ENCODE results near the gene PPP1R12A.
"Not testable (repeated sequence)": the region's sequence is repeated elsewhere in the genome, so short reads cannot be mapped to it uniquely, and the experiment has no call there.

PPP1R12A gene

DNA sequence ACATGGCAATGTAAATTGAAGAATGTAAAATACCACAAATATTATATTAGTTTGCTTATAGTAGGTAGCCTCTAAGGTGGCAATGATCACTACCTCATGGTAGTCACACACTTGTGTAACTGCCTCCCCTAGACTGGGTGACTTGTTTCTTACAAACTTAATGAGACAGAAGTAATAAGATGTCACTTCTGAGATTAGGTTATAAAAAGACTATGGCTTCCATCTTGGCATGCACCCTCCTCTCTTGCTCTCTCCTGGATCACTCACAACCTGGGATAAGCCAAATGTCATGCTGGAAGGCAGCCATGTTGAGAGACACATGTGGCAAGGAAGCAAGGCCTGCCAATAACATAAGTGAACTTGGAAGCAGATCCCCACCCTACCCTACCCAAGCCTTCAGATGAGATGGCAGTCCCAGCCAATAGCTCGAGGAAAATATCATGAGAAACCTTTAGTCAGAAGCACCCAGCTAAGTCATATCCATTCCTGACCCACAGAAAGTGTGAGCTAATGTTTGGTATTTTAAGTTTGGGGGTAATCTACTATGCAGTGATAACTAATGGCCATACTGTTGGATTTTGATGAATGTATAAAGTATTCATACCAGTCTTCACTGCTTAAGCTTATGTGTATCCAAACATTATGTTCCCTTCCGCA is 43.3 kb downstream of the PPP1R12A start:
- no peak for DNase-seq

DNA sequence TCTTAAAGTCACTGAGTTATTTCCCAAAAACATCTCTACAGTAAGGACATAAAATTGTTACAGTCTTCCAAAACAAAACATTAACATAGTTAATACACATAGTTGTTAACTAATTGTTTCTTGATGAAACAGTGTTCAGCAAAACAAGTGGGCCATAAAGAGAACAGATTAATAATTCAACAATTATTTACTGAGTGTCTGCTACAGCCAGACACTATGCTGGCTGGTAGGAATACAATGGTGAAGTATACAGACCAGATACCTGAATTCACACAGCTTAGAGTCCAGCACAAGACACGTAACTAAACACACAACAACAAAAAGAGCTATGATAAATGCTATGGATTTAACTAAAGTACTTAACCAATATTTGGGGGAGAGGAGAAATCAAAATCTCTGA is 47.0 kb downstream of the PPP1R12A start:
- no peak for DNase-seq

DNA sequence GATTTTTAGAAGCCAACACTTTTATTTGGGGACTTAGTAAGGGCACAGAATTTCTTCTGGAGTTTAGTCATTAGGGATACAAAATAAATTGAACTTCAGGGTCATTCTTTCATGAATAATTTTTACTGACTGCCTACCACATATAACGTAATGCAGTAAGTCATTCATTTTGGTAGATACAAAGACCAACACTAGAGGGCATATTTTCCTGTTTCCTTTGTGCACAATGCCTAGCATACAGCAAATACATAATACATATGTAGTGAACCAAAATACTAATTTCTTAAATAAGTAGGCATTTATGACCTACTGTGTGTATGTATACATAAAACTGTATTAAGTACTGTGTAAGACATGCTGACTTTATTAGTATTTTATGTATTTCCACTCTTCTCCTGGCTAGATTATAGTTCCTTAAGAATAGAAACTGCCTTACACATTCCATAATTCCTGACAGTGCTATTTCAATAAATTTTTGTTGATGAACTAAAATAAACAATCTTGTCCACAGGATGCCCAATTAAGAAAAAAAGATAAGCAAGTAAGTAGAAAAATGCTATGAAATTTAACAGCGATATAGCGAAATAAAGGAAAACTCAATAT is 47.9 kb downstream of the PPP1R12A start:
- no peak for DNase-seq

DNA sequence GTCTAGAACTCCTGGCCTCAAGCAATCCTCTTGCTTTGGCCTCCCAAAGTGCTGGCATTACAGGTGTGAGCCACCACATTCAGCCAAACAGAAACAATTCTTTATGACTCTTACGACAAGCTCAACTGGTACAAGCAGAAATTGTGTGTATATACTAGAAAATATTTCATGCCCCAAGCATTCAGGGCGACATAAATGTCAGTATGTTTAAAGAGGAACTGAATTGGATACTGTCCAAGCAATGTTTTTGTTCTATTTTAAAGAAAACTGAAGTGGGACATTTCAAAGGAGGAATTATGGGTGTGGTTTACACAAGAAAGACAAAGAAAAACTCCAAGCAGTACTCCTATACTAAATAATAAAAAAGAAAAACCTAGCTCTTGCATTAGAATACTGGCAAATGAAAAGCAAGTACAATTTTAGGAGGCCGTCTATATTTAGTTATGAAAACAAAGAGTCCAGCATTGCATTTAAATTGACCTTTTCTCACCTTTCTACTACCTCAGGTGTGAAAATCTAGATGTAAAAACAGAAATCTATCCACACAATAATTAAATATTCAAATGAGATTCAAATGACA is 48.9 kb downstream of the PPP1R12A start:
- DNase-seq = no peak

DNA sequence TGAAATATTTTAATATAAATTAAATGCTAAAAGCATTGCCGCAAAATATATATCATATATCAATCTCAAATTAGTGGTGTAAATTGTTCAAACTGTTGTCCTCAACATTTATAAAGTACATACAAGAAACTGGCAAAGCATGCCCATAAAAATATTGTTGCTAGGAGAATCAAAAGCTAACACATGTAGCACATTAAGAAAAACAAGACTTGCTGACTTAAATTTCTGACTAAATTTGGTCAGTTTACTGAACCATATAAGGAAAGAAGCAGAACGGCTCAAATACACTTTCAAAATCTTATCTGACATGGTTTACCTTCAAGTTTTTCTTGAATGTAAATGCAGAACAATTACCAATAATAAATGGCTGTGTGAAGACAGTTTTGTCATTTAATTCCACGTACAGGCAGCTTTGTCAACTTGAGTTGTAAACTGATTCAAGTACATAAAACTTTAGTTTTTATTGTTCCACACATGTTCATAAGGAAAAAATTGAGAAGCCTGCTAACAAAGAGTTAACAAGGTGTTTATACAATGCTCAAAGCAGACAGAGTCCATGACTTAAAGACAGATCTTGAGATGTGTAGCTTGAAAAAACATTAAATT is 50.4 kb downstream of the PPP1R12A start:
- DNase-seq = no peak

DNA sequence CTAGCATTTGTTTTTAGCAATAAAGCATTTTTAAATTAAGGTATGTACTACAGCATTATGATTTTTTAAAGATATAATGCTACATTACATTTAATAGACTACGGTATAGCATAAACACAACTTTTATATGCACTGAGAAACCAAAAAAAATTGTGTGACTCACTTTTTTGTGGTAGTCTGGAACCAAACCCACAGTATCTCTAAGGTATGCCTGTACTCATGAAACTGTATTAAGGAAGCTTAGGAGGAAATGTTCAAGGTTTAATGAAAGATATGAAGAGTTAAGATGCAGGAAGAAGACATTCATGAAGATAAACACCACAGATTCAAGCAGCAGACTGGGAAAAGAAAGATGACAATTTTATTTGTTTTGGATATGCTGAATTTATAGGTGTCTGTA is 51.7 kb downstream of the PPP1R12A start:
- no peak for DNase-seq

DNA sequence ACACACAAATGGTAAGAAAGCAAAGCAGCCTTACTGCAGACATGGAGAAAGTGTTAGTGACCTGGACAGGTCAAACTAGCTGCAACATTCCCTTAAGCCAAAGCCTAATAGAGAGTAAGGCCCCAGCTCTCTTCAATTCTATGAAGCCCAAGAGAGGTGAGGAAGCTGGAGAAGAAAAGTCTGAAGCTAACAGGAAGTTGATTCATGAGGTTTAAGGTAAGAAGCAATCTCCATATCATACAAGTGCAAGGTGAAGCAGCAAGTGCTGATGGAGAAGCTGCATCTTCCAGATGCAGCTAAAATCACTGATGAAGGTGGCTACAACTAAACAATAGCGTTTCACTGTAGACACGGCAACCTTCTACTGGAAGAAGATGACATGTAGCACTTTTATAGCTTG is 53.5 kb downstream of the PPP1R12A start:
- no peak for DNase-seq

DNA sequence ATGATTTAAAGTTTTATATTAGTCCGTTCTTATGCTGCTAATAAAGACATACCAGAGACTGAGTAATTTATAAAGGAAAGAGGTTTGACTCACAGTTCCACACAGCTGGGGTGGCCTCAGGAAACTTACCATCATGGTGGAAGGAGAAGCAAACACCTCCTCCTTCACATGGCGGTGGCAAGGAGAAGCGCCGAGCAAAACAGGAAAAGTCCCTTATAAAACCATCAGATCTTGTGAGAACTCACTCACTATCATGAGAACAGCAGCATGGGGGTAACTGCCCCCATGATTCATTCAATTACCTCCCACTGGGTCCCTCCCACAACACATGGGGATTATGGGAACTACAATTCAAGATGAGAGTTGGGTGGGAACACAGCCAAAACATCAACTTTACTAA is 56.4 kb downstream of the PPP1R12A start:
- DNase-seq = not testable (repeated sequence)

DNA sequence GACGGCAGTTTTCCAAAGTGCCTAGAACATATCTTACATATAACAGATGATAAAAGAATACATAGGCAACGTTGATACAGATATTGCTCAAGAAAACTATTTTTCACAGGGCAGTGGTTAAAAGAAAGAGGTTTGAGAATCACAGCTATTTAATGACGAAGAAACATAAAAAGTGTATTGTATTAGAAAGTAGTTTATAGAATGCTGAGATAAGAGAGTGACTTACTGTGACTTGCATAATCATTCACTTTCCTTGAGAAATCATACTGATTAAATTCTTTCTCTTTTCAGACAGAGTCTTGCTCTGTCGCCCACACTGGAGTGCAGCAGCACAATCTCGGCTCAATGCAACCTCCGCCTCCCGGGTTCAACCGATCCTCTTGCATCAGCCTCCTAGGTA is 57.7 kb downstream of the PPP1R12A start:
- DNase-seq = no peak

DNA sequence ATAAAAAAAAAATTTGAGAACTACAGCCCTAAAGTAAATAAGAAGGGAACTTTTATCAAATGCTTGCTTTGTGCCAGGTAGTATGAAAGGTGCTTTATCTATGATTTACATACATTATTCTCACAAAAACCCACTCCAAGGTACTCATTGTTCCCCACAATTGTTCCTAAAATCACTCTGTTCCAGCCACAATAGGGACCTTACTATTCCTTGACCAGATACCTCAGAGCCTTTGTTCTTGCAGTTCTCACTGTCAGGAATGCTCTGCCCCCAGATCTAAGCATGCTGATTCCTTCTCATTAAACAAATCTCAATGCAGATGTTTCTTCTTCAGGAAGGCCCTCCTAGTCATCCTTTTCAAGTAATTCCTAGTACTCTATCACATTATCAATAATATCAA is 60.2 kb downstream of the PPP1R12A start:
- no peak for DNase-seq

DNA sequence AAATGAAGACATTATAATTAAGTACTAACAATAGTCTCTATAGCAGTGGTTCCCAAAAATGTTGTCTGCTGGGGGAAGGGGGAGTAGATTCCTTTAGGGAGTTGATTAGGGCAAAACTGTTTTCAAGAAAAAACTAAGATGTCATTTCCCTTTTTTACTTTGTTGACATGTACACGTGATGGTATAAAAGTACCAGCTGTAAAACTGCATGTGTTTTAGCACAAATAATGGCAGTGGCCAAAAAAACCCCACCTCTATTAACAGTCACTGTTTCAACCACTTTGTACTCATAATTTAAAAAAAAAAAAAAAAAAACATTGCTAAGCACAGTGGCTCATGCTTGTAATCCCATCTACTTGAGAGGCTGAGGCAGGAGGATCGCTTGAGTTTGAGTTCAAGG is 61.7 kb downstream of the PPP1R12A start:
- no peak for DNase-seq

DNA sequence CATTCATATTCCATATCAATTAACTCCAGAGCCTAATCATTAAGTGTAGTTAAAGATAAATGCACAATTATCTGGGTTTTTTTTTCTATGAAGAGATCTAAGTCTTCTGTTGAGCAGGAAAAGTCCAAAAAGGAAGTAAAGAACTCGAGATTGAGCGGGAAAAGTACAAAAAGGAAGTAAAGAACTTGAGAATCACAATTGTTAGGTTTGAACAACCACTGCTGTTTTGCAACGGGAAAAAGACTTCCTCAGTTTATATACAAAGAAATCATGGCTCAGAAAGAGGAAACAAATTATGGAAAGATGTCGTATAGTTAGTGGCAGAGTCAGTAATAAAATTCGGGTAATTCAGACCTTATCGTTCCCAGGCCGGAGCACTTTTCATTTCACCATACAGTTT is 63.3 kb downstream of the PPP1R12A start:
- no peak for DNase-seq

DNA sequence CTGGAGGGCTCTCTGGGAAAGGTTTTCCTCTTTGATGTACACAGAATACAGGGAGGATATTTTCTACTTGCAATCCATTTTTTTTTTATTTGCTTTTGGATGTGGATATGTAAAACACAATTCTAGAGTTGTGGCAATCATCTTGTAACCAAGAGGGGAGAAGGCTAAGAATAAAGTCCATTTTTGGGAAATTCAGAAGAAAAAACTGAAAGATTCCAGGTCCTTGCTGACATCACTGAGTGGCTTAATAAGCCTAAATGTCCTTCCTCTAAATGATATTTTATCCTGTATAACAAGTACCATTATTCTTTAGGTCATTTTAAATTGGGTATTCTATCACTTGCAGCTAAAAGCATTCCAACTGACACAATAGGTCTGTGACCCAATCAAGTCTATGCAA is 64.0 kb downstream of the PPP1R12A start:
- no peak for DNase-seq

DNA sequence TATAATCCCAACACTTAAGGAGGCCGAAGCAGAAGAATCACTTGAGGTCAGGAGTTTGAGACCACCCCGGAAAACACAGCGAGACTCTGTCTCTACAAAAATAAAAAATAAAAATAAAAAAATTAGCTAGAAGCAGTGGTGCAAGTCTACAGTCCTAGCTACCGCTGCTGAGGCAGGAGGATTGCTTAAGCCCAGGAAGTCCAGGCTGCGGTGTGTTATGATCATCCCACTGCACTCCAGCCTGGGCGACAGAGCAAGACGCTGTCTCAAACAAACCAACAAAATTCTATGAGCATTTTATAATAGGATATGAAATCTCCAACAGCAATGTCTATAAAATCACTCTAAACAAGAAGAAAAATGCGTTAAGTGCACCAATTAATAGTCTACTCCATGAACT is 75.3 kb downstream of the PPP1R12A start:
- no peak for DNase-seq

DNA sequence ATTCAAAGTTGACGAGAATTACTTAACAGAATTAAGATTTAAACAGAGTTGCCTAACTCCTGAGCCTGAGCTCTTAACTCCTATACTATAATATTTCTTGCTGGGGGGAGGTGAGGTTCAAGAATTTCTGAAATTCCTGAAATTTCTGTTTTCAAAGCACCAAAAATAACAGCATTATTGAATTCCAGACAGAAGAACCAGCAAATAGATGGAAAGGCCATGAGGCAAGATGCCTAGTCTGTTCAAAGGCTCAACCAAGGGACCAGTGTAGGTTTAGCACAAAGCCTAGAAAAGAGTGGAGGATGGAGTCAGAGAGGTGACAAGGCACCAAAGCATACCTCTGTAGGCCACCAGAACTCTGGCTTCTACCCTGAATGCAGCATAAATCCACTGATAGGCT is 76.4 kb downstream of the PPP1R12A start:
- no peak for DNase-seq

DNA sequence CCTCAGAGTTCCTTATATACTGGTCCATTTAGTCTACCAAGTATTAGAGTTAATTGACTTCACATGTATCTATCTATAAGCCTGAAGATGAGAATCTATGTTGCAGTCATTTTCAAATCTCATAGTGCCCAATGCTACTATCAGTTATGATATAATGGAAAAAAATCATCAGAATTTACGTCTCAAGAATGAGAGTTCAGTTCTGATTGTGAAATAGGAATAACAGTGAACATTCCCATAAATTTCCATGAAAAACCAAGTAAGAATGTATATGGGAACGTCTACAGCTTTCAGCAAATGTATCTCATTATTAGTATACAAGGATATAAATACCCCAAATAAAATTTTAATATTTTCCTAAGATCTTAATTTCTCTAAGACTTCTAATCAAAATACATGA is 77.2 kb downstream of the PPP1R12A start:
- no peak for DNase-seq

DNA sequence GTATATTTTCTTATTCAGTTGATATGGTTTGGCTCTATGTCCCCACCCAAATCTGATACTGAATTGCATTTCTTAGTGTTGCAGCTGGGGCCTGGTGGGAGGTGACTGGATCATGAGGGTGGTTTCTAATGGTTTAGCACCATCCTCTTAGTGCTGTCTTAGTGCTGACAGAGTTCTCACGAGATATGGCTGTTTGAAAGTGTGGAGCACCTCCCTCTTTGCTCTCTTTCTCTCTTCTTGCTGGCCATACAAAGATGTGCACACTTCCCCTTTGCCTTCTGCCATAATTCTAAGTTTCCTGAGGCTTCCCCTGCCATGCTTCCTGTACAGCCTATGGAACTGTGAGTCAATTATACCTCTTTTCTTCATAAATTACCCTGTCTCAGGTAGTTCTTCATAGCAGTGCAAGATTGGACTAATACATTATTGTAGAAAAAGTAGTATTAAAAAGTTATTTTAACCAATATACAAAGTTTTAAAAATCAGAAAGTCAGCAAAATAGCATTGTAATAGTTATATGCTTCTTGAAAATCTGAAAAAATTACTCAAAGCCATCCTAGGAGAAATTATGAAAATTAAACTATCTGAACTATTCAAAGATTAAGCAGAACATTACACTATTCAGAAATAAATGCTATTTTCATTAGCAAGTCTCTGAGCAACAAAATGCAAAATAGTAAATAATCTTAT is 84.1 kb downstream of the PPP1R12A start:
- DNase-seq = no peak

DNA sequence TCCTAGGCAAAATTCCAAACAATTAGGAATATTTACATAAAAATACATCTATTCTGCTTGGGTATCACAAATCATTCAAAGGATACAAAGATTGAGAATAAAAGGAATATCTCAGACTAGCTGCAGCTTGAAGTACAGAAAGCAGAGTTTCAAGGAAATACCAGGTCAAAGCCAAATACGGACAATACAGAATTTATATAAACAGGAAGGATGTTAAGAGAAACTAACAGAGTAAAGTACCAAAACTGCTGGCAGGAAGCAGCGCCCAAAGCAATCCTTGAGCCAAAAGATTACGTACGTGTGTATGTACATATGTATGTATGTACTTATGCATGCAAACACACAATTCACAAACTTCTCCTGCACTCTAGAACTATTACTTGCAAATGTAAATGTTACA is 86.6 kb downstream of the PPP1R12A start:
- DNase-seq = no peak

DNA sequence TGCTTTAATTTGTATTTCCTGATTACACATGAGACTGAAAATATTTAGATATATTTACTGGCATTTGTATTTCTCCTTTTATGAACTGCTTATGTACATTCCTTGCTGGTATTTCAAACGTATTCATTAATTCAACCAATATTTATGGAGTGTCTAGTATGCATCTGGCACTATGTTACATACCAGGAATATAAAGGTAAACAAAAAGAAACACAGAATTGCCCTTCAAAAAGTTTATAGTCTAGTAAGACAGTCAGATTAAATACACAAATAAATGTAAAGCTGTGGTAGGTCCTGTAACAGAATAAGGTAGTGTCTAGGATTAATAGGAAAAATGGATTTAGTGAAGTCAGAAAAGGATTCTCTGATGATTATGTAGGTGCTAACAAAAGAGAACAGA is 87.5 kb downstream of the PPP1R12A start:
- no peak for DNase-seq

DNA sequence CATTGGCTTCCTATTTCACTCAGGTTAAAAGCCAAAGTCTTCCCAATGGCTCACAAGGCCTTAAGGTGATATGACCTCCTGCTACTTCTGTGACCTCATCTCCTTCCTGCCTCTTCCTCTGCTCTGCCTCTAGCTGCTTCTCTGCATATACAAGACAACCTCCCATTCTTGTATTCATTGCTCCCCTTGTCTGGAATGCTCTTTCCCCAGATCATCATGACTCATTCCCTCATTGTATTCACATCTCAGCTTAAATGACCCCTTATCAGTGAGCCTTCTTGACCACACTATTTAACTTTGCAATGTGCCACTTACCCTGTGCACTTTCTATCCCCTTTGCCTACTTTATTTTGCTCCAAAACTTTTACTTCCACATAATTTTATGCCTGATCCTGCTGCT is 90.2 kb downstream of the PPP1R12A start:
- no peak for DNase-seq

DNA sequence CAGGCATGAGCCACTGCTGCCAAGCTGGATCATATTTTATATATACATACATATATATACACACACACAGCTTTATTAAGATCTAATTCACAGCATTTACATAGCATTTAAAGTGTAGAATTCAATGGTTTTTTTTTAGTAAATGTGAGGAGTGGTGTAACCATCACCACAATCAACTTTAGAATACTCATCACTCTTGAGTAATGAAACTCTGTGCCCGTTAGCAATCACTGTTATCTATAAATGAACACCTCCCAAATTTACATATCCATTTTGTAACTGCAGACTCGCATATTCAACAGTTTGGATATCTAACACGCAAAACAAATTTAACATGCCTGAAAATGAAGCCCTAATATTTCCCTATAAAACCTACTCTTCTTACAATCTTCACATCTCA is 90.9 kb downstream of the PPP1R12A start:
- no peak for DNase-seq

DNA sequence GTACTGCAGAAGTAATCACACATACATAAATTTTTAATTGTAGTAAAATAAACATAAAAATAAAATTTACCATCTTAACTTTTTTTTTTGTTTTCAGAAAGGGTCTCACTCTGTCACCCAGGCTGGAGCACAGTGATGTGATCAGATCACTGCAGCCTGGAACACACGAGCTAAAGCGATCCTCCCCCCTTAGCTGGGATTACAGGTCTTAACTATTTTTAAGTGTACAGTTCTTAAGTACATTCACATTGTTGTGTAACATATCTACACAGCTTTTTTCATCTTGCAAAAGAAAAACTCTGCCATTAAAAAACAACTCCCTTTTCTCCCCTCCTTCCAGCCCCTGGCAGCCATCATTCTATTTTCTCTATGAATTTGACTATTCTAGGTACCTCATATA is 92.3 kb downstream of the PPP1R12A start:
- DNase-seq = no peak

DNA sequence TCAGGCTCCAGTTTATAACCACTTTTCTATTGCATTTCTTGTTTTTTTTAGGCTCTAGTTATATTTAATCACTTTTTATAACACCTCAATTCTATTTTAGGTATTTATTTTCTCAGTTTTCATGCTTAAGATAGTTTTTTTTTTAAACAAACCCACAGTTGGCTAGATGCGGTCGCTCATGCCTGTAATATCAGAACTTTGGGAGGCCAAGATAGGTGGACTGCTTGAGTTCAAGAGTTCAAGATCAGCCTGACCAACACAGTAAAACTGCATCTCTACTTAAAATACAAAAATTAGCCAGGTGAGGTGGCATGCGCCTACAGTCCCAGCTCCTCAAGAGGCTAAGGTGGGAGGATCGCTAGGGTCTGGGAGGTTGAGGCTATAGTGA is 93.0 kb downstream of the PPP1R12A start:
- DNase-seq = no peak
